Keratinocyte (primary cell): Measurements from ENCODE around the gene WWC2.

Experiments
- EZH2 ChIP-seq: IDR thresholded peaks from one replicate; pipeline ENCODE4 v1.6.1; 2012; ENCODE audit warnings: inconsistent platforms, mild to moderate bottlenecking, low read length, moderate library complexity
- TF ChIP-seq, protein P1 (sequence below), 3 experiments: IDR thresholded peaks in 1 of 3; conservative IDR thresholded peaks in 1 of 3; optimal IDR thresholded peaks in 1 of 3; 2 replicates in 2 of 3; 3 replicates in 1 of 3; pipeline versions ENCODE3 to v1.5.1; 2011; ENCODE audit warnings: low read length in 3 of 3, mild to moderate bottlenecking in 3 of 3, moderate library complexity in 2 of 3, control low read depth in 1 of 3, inconsistent platforms in 1 of 3; ENCODE audit not compliant: insufficient read depth in 2 of 3; ENCODE audit errors: extremely low read depth in 1 of 3

DNA sequence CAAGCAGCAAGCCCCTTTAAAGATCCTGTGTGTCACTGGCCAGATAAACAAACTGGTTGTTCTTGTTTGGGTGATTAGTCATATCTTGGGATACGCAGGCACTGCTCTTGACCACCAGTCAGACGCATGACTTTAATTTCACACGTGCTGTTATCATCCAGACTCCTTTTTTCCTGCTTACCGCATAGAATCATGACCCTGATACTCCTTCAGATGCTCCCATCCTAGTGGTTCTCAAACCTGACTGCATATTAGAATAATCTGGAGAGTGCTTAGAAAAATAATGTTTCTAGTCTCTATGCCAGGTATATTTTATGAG lies 142.2 kb downstream of the WWC2 start:
- TF ChIP-seq, protein P1, sequence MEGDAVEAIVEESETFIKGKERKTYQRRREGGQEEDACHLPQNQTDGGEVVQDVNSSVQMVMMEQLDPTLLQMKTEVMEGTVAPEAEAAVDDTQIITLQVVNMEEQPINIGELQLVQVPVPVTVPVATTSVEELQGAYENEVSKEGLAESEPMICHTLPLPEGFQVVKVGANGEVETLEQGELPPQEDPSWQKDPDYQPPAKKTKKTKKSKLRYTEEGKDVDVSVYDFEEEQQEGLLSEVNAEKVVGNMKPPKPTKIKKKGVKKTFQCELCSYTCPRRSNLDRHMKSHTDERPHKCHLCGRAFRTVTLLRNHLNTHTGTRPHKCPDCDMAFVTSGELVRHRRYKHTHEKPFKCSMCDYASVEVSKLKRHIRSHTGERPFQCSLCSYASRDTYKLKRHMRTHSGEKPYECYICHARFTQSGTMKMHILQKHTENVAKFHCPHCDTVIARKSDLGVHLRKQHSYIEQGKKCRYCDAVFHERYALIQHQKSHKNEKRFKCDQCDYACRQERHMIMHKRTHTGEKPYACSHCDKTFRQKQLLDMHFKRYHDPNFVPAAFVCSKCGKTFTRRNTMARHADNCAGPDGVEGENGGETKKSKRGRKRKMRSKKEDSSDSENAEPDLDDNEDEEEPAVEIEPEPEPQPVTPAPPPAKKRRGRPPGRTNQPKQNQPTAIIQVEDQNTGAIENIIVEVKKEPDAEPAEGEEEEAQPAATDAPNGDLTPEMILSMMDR (optimal IDR thresholded peaks at IDR 0.05 in 1 of 3, IDR thresholded peaks at IDR 0.05 in 1 of 3, conservative IDR thresholded peaks at IDR 0.05 in 1 of 3; ENCODE audit: extremely low read depth in 1 of 3, insufficient read depth in 2 of 3, low read length in 3 of 3): no peak
- no peak for TF ChIP-seq EZH2
